ENCODE data around the gene APPBP2. TPM values are rescaled to one million over a fixed set of nuclear protein-coding genes. Genes with fewer than 3 reads are reported as not detected.

APPBP2 gene
- total RNA-seq, 6 experiments from 2014 or later = 51.5 to 65.9 (median 58.8) TPM

DNA sequence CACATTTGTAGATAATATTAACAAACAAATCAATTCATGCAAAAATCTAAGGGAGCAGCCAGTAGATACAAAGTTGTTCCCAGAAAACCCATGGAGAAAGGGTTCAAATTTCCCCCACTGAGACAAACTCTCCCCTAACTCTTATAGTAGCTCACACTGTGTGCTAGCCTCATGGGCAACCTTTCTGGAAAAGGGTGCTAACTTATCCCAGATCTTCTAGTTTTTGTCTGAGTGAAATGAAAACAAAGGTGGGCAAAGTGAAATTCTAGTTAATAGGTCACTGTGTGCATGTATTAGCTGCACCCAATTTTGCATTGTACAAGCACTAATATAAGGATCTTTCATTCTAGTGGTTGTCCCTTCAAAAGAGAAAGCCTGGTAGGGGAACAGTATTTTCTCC, 124.2 kb downstream of the APPBP2 start:
- Mint-ChIP-seq H3K27ac (no peak overlapping the region), H3K4me1 (ENCODE audit: low read depth) (peaks cover 3% of the 10 kb centered on the region), H3K9me3 (no peaks in the 10 kb centered on the region), H3K36me3 (ENCODE audit: low read depth) (no peaks in the 10 kb centered on the region), H3K27me3 (ENCODE audit: insufficient read depth) (peaks cover 8% of the 10 kb centered on the region), H3K4me3 (no peak overlapping the region)
- DNase-seq = no peak
- TF ChIP-seq, protein P1, sequence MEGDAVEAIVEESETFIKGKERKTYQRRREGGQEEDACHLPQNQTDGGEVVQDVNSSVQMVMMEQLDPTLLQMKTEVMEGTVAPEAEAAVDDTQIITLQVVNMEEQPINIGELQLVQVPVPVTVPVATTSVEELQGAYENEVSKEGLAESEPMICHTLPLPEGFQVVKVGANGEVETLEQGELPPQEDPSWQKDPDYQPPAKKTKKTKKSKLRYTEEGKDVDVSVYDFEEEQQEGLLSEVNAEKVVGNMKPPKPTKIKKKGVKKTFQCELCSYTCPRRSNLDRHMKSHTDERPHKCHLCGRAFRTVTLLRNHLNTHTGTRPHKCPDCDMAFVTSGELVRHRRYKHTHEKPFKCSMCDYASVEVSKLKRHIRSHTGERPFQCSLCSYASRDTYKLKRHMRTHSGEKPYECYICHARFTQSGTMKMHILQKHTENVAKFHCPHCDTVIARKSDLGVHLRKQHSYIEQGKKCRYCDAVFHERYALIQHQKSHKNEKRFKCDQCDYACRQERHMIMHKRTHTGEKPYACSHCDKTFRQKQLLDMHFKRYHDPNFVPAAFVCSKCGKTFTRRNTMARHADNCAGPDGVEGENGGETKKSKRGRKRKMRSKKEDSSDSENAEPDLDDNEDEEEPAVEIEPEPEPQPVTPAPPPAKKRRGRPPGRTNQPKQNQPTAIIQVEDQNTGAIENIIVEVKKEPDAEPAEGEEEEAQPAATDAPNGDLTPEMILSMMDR (IDR thresholded peaks at IDR 0.05) = no peak

DNA sequence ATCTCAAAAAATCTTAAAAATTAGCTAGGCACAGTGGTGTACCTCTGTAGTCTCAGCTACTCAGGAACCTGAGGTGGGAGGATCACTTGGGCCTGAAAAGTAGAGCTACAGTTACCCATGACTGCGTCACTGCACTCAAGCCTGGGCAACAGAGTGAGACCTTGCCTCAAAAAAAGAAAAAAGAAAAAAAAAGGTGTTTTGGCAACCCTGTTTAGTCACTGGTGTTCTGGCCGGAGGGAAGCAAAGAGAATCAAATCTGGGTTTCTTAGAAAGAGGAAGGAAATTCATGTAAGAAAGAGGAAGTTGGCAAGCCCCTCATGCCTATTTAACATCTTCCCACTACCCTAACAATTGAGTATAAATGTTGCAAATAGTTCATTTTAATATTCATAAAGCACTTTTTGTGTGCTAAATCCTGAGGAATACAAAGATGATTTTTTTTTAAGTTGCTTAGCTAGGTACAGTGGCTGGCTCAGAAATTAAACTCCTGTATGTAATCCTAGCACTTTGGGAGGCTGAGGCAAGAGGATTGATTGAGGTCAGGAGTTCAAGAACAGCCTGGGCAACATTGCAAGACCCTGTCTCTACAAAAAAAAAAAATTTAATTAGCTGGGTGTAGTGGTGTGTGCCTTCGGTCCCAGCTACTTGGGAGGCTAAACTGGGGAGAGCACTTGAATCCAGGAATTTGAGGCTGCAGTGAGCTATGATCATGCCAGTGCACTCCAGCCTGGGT, 127.6 kb downstream of the APPBP2 start:
- peaks cover 8% of the 10 kb centered on the region for H3K27me3 Mint-ChIP-seq (ENCODE audit: insufficient read depth)
- H3K4me1 Mint-ChIP-seq (ENCODE audit: low read depth) = peaks cover under 1% of the 10 kb centered on the region; the same call in 1 of the 2 replicates
- H3K4me3 Mint-ChIP-seq = no peak overlapping the region
- no peak overlapping the region for H3K27ac Mint-ChIP-seq
- H3K36me3 Mint-ChIP-seq (ENCODE audit: low read depth) = no peaks in the 10 kb centered on the region
- DNase-seq = no peak
- TF ChIP-seq, protein P1 (IDR thresholded peaks at IDR 0.05) = no peak
- no peaks in the 10 kb centered on the region for H3K9me3 Mint-ChIP-seq

DNA sequence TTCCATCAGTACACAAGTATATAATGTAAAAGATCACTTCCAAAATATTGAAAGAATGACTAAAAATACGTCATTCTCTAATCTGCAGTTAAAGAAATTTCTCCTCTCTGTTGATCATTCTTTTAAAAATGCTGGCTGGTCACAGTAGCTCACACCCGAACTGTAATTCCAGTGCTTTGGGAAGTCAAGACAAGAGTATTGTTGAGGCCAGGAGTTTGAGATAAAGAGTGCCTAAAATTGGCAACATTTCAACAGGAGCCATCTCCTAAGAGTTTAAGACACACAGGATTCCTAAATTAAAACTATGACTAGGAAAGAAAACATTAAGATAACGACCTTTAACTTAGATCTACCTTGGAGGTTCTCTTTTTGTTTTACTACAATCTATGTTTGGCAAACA, 129.6 kb downstream of the APPBP2 start:
- peaks cover 8% of the 10 kb centered on the region for H3K27me3 Mint-ChIP-seq (ENCODE audit: insufficient read depth)
- peaks cover 7% of the 10 kb centered on the region for H3K4me1 Mint-ChIP-seq (ENCODE audit: low read depth)
- TF ChIP-seq, protein P1 (IDR thresholded peaks at IDR 0.05) = no peak
- no peaks in the 10 kb centered on the region for H3K36me3 Mint-ChIP-seq (ENCODE audit: low read depth)
- H3K9me3 Mint-ChIP-seq = no peaks in the 10 kb centered on the region
- H3K27ac Mint-ChIP-seq = no peak overlapping the region
- H3K4me3 Mint-ChIP-seq = no peak overlapping the region
- no peak for DNase-seq

DNA sequence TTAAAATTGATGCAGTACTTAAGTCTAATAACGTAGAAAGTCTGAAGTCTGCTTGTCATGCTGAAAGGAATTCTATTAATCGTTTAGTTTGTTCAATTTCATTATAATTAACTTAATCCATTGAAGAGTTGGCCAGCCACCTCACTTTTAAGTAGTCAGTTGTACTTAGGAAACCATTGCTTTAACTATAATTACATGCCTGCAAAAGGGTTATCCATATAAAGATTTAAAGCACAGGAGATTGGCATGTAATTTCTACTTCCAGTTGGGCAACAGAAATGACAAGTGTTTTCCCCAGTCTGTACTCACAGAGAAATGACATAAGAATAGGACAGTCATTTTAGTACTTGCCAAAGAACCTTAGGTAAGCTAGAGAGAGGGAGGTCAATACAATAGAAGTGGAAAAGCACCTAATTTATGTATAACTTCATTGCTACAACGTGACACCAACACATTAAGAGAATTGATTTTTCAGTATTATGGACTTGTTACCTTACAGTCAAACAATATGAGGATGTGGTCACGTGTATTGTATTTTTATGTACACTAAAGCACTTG, 130.5 kb downstream of the APPBP2 start:
- H3K36me3 Mint-ChIP-seq (ENCODE audit: low read depth) = no peaks in the 10 kb centered on the region
- peaks cover 7% of the 10 kb centered on the region for H3K4me1 Mint-ChIP-seq (ENCODE audit: low read depth)
- H3K4me3 Mint-ChIP-seq = no peak overlapping the region
- H3K27ac Mint-ChIP-seq = no peak overlapping the region
- peaks cover 3% of the 10 kb centered on the region; the same call in 1 of the 2 replicates for H3K27me3 Mint-ChIP-seq (ENCODE audit: insufficient read depth)
- DNase-seq = no peak
- no peaks in the 10 kb centered on the region for H3K9me3 Mint-ChIP-seq
- TF ChIP-seq, protein P1 (IDR thresholded peaks at IDR 0.05) = no peak

DNA sequence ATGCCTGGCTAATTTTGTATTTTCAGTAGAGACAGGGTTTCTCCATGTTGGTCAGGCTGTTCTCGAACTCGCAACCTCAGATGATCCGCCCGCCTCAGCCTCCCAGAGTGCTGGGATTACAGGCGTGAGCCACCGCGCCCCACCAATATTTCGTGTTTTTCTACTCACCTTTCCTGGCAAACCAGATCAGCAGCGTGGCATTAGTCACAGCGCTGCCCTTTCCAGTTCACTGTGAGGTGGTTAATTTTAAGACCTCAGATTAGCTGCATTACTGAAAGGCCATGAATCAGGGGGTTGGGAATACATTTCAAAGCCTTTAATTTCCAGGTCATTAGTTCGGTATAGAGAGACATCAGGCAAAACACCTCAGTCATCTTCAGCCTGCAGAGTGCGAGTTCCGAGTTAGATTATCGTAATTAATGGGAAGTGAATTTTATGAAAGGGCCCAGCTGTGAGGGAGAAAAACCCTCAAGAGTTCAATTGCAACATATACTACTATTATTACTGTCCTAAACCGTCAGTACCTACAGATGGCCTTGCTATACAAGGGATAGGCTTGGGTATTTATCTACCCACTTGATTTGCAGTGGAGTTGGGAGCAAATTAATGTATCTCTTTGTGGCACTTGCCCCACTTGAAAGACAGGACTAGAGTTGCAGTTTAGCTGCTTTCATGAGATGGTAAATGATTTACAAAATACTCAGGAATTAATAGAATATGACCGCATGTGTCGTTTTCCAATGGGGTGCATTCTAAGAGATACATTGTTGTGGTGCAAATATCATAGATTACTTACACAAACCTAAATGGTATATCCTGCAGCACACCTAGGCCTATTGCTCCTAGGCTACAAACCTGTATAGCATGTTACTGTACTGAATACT, 132.0 kb downstream of the APPBP2 start:
- Mint-ChIP-seq H3K27ac (no peak overlapping the region), H3K36me3 (ENCODE audit: low read depth) (no peaks in the 10 kb centered on the region), H3K9me3 (no peaks in the 10 kb centered on the region), H3K4me3 (no peak overlapping the region), H3K4me1 (ENCODE audit: low read depth) (peaks cover 19% of the 10 kb centered on the region), H3K27me3 (ENCODE audit: insufficient read depth) (no peaks in the 10 kb centered on the region; the same call in 1 of the 2 replicates)
- no peak for DNase-seq
- TF ChIP-seq, protein P1 (IDR thresholded peaks at IDR 0.05) = no peak

Other genes starting within 250 kb of the APPBP2 start
- 10 to 100 TPM; 46.7 to 57.3 (median 51.7) TPM for gene USP32, start 134.1 kb downstream of the APPBP2 start, total RNA-seq (2021; fragmentation: NEBNext Ultra II Directional; extraction: Animal tissue kit (Norgen Biotek cat#: 25700))
- gene CHCT1, start 103.8 kb downstream of the APPBP2 start, total RNA-seq (2021; fragmentation: NEBNext Ultra II Directional; extraction: Animal tissue kit (Norgen Biotek cat#: 25700)) = not detected
- gene PPM1D, start 74.0 kb upstream of the APPBP2 start, total RNA-seq (2021; fragmentation: NEBNext Ultra II Directional; extraction: Animal tissue kit (Norgen Biotek cat#: 25700)) = 10 to 100 TPM; 13.3 to 14.2 (median 13.5) TPM
- 10 to 100 TPM in 5 of 6 experiments, 1 to 10 TPM in 1; 9.8 to 13.8 (median 12.0) TPM for gene BCAS3, start 151.6 kb upstream of the APPBP2 start, total RNA-seq (2021; fragmentation: NEBNext Ultra II Directional; extraction: Animal tissue kit (Norgen Biotek cat#: 25700))

All from HFFc6 (cell line).